Effector CD4-positive, alpha-beta T cell (primary cell): Measurements from ENCODE around the gene PPP1R18.
"Not testable (repeated sequence)": the region's sequence is repeated elsewhere in the genome, so short reads cannot be mapped to it uniquely, and the experiment has no call there.

Experiments
- DNase-seq: peaks from one replicate; pipeline ENCODE4 v3.0.0-alpha.2; 2020

The PPP1R18 gene

DNA sequence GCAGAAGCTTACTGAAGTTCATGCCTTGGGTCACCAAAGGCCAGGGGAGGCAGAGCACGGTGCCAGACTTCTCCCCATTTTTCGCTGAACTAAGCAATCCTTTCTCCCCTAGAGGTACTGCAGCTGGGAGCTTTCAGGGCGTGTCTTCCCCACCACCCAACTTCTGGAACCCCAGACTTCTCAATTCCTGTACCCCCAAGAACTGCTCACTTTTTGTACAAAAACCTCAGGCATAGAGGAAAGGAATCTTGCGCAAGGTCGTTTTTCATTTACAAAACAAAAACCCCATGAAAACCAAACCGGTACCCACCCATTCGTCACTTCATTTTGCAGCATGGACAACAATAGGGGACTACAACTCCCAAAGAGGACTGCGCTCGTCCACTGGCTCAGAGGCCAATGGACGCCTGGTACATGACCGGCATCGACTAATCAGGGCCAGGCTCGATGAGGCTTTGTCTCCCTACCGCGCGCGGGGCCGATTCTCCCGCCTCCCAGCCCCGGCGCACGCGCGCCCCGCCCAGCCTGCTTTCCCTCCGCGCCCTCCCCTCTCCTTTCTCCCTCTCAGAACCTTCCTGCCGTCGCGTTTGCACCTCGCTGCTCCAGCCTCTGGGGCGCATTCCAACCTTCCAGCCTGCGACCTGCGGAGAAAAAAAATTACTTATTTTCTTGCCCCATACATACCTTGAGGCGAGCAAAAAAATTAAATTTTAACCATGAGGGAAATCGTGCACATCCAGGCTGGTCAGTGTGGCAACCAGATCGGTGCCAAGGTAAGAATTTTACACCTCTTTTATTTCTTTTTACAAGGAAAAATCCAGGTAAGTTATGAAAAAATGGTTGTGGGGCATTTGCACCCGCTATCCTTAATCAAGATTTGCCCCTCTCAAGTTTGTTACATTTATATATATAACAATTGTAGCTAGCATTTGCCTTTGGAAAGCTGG lies 33.6 kb upstream of the PPP1R18 start, which contains the start of gene TUBB:
TSS of gene TUBB (plus strand) at position 562 of the 947 bp plus-strand sequence. CDS start at position 717, 155 bp downstream.
- peak; percentile 94 for DNase-seq

DNA sequence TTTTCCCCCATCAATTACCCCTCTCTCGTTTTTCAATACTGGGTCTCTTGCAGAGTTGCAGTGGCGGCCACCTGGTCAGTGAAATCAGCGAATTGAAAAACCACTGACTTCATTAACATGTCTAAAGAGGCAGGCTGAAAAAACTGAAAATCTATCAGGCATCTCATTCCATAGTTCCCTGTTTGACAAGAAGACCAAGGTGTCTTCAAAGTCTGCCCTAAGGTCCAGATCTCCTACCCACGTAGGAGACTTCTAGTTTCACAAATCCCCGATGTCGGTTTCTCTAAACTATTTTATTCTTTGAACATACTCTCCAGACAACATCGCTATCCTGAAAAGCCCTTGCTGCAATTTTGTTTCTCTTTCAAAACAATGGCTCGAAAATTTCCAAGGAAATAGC lies 32.9 kb upstream of the PPP1R18 start:
- DNase-seq, result no peak

DNA sequence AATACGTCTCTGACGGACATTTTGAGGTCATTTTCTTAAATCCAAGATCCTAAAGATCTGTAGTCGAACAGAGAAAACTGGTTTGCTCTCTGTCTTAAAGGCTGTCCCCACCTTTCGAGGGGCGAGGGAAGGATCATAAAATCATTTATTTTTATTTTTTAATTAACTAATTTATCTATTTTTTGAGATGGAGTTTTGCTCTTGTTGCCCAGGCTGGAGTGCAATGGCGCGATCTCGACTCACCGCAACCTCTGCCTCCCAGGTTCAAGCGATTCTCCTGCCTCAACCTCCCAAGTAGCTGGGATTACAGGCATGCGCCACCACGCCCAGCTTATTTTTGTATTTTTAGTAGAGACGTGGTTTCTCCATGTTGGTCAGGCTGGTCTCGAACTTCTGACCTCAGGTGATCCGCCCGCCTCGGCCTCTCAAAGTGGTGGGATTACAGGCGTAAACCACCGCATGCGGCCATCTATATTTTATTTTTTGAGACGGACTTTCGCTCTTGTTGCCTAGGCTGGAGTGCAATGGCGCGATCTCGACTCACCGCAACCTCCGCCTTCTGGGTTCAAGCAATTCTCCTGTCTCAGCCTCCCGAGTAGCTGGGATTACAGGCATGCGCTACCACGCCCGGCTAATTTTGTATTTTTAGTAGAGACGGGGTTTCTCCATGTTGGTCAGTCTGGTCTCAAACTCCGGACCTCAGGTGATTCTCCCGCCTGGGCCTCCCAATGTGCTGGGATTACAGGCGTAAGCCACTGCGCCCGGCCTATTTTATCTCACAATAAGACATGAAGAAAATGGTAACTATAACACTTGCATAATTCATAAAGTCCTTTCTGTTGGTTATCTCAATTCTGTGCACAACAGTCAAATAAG lies 31.6 kb upstream of the PPP1R18 start:
- not testable (repeated sequence) for DNase-seq

DNA sequence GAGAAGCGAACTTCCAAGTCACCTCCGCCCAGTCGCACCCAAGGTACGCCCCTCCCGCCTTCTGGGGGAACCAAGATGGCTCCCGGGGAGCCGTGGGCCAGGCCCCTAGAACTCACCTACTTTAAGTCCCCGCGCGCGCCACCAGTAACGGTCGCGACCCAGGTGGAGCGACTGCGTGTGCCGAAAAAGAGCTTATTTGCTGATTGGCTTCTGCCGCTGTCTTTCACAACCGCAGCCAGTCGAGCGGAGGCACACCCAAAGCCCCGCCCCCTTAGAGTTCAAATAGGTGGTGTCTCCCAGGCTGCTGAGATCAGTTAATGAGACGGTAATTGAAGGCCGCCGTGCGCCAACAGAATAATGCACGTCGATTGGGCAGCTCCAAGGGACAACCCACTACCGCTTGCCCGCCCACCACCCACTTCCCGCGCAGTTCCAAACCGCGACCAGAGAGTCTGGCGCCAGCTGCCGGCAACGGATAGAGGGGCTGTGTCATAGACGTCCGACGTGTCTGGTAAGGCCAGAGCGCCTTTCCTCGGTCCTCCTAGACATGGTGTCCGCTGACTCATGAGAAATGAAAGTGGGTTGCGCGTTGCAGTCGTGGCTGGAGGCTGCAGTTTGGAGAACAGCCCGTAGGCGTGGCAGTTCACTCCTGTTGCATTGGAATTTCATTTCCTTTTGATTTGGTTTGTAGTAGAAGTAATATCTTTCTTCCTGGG lies 30.8 kb upstream of the PPP1R18 start, which contains the start of gene MDC1:
TSS of gene MDC1 (minus strand) at position 153 of the 716 bp plus-strand sequence. CDS start 2,106 bp downstream, outside the sequence.
- peak; percentile 98 for DNase-seq

DNA sequence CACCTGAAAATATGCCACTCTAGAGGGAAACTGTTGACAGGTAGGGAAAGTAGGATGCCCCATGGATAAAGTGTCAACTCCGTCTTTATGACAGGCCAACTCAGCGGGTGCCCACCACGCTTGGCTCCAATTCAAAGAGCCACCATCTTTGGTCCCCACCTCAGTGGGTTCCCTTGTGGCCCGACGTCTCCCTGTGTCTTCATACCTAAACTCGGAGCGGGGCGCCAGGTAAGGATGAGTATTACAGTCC lies 30.4 kb upstream of the PPP1R18 start:
- no peak for DNase-seq

DNA sequence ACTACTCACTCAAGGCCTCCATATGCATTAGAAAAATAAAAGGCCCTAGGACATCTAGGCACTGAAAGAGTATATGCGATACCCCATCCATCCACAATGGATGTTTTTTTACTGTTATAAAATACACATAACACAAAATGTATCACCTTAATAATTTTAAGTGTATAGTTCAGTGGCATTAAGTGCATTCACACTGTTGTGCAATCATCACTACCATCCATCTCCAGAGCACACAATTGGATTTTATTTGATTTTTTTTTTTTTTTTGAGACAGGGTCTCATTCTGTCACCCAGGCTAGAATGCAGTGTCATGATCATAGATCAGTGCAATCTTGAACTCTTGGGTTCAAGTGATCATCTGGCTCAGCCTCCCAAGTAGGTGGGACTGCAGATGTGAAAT lies 27.8 kb upstream of the PPP1R18 start:
- DNase-seq, result no peak

DNA sequence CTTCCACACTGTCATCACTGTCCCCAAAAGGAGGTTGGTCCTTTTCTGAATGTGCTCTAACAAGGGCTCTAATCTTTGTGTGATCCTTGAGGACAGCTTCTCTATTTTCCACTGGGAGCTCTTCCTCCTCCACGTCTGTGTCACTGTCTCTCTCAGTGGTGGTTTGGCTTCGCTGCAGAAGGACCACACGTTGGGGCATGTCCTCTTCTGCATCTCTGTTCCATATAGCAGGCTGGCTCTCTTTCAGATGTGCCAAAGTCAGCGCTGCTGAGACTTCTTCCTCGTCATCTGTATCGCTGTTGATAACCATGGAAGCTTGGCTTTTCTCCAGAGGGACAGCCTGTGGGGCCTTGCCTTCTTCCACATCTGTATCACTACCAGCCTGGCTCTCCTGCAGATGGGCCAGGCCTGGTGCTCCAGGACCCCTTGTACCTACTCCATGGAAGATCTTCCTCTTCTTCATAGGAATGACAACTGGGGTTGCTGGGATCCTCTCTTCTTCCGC lies 26.0 kb upstream of the PPP1R18 start:
- DNase-seq, result no peak

DNA sequence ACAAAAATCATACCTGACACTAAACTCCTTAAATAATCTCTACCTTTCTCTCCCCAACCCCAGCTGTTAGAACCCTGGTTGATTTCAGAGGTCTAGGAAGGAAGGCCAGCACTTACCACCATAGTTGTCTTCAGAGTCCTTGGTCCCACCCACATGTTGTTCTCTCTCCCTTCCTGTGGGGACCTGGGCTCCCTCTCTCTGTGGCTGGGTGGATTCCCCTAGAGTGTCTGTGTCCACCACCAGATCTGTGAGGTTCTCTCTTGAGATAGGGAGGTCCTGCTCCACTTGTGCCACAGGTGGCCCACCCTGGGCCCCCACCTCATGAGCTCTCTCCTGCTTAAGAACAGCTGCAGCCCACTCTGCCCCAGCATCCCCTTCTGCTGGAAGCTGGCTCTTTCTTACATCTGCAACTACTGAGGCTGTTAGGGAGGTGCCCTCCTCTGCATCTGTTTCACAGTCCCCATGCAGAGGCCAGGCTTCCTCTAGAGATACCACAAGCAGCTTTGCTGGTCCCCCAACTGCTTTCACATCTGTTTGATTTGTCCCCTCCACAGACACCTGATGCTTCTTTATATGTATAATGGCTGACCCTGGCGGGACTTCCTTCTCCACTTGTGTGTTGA lies 25.4 kb upstream of the PPP1R18 start:
- no peak for DNase-seq

DNA sequence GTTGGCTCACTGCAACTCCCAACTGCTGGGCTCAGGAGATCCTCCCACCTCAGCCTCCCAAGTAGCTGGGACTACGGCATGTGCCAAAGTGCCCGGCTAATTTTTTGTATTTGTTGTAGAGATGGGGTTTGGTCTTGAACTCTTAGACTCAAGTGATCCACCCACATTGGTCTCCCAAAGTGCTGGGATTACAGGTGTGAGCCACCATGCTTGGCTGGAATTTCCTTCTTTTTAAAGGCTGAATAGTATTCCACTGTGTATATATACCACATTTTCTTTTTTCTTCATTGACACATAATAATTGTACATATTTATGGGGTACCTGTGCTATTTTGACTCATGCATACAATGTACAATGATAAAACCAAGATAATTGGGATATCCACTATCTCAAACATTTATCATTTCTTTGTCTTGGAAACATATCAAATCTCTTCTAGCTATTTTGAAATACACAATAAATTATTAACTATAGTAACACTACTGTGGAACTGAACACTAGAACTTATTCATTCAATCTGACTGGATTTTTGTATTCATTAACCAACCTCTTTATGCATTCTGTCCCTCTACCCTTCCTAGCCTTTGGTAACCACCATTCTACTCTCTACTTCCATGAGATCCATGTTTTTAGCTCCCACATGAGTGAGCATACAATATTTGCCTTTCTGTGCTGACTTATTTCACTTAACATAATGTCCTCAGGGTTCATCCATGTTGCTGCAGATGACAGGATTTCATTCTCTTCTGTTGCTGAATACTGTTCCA lies 22.8 kb upstream of the PPP1R18 start:
- no peak for DNase-seq

DNA sequence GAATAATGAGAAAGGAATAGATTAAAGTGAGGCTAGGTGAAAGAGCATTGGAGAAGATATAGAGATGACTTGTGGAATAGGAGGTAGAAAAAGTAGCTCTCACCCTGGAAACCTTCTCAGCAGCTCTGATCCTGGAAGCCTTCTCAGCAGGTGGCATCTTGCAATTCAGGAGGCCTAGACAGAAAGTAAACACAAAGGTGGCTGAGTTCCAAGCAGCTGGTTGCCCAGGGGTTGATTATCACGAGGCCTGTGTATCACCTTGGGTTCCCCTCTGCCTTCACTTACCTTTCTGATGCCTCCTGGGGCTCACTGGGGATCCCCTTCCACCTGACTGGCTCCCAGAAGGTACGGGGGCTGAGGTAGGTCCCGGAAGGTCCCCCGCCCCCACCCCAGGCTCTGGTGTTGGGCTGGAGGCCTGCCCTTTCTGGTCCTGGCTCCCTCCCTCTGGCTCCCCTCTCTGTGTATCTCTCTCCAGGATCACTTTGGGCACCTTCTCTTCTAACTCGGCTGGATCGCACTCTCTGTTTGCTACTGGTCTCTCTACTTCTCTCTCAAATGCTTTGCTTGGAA lies 20.9 kb upstream of the PPP1R18 start:
- DNase-seq, result no peak

DNA sequence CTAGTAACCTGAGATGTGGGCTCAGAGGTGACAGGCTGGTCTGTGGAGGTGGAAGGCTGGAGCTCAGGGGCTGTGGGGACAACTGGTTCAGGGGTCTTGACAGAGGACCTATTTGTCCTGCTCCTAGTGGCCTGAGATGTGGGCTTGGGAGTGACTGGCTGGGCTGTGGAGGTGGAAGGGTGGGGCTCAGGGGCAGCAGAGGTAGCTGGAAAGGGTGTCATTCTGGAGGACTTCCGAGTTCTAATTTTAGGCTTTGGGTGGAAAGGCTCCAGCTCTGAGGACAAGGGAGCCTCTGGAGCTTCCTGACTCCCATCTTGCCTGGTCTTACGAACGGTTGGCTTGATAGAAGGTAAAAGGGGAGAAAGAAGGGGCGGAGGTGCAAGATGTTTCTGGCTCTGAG lies 19.2 kb upstream of the PPP1R18 start:
- no peak for DNase-seq

DNA sequence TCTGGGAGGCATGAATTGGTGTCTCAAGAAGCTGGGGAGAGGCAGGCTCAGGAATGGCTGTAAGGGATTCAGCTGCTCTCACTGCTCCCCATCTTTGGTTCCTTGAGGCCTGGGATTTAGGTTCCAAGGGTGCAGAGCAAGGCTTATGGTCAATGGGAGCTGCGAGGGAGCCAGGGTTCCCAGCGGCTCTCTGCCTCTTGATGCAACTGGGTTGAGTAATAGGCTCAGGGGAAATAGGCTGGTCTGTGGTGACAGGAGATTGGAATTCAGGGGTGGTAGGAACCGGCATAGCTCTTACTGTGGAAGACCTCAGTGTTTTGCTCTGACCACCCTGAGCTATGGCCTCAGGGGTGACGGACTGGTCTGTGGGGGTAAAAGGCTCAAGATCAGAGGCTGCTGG lies 17.4 kb upstream of the PPP1R18 start:
- no peak for DNase-seq

DNA sequence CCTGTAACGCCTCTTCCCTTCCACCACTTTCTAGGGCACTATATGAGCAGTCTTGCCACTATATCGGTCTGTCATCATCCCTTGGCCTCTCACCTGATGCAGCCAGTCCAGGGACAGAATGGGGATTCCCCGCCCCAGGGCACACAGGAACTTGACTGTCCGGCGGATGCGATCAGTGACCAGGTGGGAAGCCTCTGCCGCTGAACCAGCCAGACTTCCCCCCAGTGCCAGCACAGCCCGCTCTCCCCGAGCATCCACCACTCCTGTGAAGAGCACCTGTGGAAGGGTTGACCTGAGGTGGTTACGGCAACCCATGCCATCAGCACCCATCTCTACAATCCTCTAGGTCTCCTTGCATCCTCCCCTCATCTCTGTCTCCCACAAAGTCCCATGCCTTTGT lies 16.6 kb upstream of the PPP1R18 start:
- no peak for DNase-seq

DNA sequence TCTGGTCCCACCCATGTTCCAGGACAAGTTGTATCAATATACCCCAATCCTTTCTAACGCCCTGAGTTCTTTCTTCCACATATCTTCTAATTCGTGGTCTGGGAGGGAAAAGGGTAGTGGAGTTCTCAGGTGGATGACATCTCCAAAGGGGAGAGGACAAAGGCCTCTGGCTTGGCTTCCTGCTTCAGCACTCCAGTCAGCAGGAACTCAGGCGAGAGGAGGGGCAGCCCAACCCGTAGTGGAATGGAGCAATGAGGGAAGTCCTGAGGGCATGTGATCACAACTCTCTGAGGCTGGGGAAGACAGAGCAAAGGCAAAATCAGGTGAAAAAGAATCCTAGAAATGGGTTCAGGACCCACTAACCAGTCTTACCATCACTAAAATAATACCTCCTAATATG lies 13.9 kb upstream of the PPP1R18 start:
- no peak for DNase-seq

DNA sequence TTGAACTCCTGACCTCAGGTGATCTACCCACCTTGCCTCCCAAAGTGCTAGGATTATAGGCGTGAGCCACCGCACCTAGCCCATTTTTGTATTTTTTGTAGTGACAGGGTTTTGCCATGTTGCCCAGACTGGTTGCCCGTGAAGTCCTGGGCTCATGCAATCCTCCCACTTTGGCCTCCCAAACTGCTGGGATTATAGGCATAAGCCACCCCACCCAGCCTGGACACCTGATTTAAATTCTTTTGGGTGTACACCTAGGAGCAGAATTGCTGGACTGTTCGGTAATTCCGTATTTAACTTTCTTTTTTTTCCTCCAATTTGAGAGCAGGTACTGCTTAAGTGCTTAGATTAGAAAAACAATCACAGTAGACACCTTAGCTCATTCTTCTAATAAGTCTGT lies 10.0 kb upstream of the PPP1R18 start:
- DNase-seq, result no peak

DNA sequence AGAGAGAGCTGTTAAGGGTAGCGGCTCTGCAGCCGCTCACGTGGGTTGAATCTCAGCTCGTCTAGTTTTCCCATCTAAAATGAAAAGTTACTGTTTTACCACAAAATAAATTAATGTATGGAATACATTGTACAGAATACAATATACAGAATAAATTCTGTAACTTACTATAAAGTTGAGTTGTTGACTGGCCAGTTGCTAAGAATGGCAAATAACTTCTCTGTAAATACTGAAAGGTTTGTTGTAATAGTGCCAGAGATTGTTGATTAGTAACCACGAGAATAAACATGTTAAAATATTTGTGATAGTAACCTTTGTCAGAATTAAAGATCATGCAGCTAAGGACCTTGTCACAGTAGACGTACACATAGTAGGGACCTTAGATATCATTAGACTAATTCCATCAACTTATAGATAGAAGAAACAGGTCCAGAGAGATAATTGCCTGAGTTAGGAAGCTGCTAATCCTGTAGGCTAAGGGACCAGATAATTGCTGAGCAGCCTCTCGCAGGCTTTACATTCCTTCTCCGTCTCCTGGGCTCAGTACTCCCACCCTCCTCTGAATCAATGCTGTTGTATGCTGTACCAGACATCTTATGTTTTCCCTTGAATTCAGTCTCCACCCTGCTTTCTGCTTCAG lies 4.9 kb upstream of the PPP1R18 start:
- DNase-seq, result no peak

DNA sequence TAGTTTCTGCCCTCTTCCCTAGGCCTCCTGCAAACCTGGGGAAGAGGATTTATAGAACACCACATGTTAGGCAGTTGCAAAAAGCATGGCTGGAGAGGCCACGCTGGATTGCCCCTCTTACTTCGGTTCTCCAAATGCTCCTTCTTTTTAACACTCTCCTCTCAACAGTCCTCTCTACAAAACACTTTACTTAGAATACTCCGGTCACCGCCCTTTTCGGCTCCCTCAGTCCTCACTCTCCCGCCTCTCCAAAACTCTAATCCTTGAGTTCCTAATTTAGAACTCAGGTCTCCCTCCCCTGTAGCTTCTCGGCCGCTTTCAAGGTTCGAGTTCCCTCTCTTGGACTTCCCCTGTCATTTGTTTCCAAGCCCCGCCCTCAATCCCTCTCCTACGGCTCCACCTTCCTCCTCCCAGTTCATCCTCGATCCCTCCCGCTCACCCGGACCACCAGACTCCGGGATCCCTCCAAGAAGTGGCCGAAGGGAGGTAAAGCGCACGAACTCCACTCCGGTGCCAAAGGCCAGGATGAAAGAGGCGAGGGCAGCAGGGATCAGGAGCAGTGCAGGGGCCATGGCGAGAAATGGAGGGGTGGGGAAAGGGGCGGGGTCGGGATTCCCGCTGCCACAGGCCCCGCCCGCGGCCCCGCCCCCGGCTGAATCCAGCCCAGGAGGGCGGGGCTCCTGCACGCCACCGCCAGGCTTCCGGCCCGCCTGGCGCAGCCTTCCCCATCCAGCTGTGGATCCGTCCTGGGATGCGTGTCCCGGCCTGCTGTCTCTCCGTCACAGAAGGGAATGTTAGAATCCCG lies 4.2 kb upstream of the PPP1R18 start, which contains the start of gene NRM:
TSS of gene NRM (minus strand) at position 582 of the 805 bp plus-strand sequence. CDS start at position 572, 10 bp downstream.
- DNase-seq, result peak; percentile 61

DNA sequence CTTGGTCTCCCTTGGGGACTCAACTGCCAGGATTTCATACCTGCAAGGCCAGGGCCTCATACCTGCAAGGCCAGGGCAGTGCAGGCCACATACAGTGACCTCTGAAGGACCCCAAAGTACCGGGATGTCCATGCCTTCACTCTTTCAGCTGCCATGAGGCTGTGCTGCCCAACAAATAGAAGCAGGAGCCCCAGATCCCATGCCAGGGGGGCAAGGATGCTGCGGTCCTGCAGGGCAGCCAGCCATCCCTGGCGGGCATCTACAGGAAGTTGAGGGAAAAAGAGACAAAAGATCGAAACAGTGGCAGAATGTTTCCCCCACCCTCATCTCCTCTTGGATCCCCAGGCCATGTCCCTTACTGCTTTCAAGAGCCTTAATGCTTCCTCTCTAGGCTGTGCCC lies 3.5 kb upstream of the PPP1R18 start:
- no peak for DNase-seq

DNA sequence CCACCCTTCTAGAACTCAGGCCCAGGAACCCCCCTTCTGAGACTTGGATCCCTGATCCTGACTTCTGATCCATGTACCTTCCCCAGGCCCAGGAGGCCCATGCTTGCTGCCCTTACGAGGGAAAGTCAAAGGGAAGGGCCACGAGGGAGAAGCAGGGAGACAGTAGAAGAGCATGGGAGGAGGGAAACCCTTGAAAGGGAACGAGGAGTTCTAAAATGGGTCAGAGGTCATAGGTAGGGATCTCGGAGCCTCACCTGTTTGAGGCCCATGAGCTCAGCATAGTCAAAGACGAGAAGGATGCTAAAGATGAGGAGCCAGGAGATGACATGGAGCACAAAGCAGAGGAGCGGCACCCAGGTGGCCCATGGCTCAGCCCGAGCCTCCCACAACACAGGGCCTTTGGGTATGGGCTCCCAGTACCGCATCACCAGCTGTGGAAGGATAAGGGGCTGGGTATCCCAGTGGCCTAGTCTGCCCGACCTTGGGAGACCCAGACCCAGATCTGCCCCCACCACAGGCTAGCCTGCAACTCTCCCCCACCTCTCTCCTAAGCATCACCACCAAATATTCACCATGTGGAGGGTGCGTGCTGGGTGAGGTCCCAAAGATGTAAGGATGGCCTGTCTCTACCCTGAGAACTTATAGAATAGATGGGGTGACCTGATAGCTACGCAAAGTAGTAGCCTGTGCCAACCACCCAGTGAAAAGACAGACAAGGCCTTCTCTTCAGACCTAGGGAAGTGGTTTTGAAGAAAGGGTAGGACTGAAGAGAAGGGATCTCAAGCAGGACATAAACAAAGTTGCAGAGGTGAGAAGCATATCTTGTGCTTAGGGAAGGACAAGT lies 2.8 kb upstream of the PPP1R18 start:
- DNase-seq, result no peak
